ENCODE results near the gene SMC1B.

SMC1B gene

DNA sequence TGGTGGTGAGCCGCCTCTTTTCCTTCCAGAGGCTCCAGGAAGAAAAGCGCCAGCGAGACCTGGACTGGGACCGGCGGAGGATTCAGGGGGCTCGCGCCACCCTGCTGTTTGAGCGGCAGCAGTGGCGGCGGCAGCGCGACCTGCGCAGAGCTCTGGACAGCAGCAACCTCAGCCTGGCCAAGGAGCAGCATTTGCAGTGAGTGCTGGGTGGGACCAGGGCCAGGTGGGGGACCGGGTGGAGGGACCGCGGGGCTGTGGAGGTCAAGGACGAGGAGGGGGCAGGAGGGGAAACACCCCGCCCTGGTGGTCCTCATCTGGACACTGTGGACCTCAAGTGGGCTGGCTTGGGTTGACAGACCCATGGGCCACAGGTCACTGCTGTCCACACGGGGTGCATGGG, 17.5 kb upstream of the SMC1B start:
- peaks cover 26 to 31% of the 10 kb centered on the region in 2 donors for H3K4me1 Mint-ChIP-seq
- peaks cover 13 to 23% of the 10 kb centered on the region in 2 donors for H3K27me3 Mint-ChIP-seq
- no peak for ATAC-seq (replicated peaks)
- DNase-seq = no peak
- H3K9me3 Mint-ChIP-seq = peaks cover 2 to 8% of the 10 kb centered on the region in 2 donors
- H3K27ac Mint-ChIP-seq = no peak overlapping the region
- no peak overlapping the region for H3K4me3 Mint-ChIP-seq
- H3K36me3 Mint-ChIP-seq = peaks cover 4 to 5% of the 10 kb centered on the region in 2 donors

DNA sequence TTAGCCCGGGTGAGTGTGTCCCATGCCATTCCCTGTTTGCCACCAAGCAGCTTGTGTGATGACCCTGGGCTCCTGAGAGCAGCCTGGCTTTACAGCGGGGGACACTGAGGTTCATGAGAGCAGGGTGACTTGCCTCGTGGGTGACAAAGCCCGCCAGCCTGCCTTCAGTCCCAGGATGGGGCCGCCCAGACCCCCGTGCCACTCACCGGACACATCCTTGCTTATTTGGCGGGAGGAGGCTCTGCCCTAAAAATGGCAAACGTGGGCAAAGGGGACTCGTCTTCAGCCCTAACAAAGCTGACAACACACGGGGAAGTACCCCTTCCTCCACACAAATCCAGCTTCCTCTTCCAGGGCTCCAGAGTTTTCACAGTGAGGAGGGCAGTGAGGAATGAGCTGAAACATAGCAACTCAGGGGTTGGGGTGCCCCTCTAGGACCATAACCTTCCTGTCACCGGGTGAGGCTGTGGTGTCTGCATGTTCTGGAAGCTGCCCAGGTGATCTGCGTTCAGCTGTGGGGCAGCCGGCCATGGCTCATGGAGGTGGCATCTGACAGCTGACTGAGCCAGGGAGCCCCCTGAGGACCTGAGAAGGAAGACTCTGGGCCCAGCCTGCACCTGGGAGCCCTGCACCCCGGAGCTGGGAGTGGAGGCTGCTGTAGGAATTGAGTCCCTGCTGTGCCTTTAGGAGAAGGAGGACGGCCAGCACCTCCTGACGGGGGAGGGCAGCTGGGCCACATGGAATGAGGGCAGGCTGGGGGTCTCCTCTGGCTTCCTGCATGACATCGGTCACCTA, 16.8 kb upstream of the SMC1B start:
- DNase-seq = no peak
- ATAC-seq (replicated peaks) = no peak
- peaks cover 4 to 5% of the 10 kb centered on the region in 2 donors for H3K36me3 Mint-ChIP-seq

DNA sequence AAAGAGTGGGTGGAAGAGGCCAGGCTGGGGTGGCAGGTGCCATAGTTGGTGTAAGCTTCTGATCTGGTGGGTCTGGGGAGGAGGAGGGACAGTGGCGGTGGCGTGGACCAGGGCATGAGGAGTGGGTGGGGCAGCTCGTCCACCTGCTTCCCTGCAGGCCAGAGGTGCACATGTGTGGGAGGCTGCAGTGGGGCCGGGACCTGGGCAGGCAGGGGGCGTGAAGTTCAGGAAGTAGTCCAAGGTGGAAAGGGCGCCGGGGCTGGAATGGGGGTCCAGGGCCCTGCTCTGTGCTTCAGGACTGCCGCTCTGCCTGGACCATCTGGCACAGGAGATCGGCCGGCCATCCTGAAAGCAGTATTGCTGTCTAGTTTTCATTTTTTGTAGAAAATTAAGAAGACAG, 16.0 kb upstream of the SMC1B start:
- H3K9me3 Mint-ChIP-seq = peaks cover 2 to 8% of the 10 kb centered on the region in 2 donors
- peaks cover 19 to 21% of the 10 kb centered on the region in 2 donors for H3K4me1 Mint-ChIP-seq
- ATAC-seq (replicated peaks) (no peak), DNase-seq (no peak)
- H3K4me3 Mint-ChIP-seq = peak overlapping the region; percentile 18 to 41
- peak overlapping the region; percentile 3 for H3K27ac Mint-ChIP-seq
- peaks cover 13 to 23% of the 10 kb centered on the region in 2 donors for H3K27me3 Mint-ChIP-seq
- H3K36me3 Mint-ChIP-seq = peaks cover 4 to 5% of the 10 kb centered on the region in 2 donors

More for the DNA sequence above, 16.8 kb upstream of the SMC1B start:
- Mint-ChIP-seq H3K4me1 (peaks cover 20 to 24% of the 10 kb centered on the region in 2 donors), H3K9me3 (peaks cover 2 to 8% of the 10 kb centered on the region in 2 donors), H3K4me3 (no peak overlapping the region), H3K27me3 (peaks cover 13 to 23% of the 10 kb centered on the region in 2 donors), H3K27ac (no peak overlapping the region)

DNA sequence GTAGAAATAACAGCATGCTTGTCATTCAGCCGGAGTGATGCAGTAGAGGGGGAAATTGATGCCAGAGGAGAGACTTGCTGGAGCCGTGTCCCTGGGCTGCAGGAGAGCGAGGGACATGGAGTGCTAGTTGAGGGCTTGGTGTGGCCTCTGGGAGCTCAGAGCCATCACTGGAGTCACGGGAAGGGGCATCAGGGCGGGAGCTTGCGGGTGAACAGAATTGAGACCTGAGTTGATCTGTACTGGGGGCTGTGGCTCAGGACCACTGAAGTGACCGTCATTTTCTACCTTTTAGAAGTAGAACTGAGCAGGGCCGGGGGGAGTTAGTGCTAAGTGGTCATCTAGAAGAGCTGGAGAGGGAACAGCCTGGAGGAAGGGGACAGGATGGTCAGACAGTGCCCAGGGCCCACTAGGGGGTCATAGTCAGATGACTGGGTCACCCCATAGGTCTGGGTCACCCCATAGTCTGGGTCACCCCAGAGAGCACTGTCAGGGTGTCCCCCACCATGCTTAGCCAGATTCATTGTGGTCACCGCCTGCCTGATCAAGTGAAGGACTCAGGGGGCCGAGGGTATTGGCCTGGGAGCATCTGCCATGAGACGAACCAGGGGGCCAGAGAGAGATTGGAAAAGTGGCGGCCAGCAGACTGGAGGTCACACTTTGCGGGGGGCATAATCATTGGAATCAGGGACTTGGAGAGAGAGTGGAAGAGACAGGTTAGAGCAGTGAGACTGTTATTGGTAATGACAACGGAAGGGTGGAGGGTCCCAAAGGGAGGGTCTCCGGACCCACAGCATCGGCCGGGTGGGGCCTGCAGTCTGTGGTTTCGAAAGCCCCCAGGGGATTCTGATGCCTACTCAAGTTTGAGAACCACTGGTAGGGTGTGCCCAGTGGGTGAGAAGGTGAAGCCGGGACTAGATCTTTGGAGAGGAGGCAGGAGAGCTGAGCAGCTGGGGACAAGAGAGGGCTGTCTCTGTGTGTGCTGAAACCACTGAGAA, 15.3 kb upstream of the SMC1B start:
- H3K27me3 Mint-ChIP-seq = peaks cover 13 to 23% of the 10 kb centered on the region in 2 donors
- peaks cover 2 to 8% of the 10 kb centered on the region in 2 donors for H3K9me3 Mint-ChIP-seq
- peaks cover 4 to 5% of the 10 kb centered on the region in 2 donors for H3K36me3 Mint-ChIP-seq
- ATAC-seq (replicated peaks) = no peak
- H3K4me3 Mint-ChIP-seq = peak overlapping the region; percentile 18 to 41
- peaks cover 19 to 21% of the 10 kb centered on the region in 2 donors for H3K4me1 Mint-ChIP-seq
- peak overlapping the region; percentile 66 for H3K27ac Mint-ChIP-seq
- DNase-seq = no peak

DNA sequence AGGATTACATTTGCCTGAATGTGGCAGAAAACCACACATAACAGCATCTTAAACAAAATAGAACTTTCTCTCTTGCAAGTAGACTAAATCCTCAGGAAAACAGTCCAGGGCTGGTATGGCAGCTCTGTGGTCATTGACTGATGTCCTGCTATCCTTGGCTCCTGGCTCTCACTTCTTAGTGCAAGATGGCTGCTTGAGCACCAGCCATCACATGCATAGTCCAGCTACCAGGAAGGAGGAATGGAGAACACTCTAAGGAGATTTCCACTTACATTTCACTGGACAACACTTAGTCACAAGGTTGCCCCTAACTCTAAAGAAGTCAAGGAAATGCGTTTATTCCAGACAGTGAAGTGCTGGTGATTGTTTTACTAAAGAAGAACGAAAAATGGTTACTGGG, 13.7 kb upstream of the SMC1B start:
- Mint-ChIP-seq H3K27me3 (peaks cover 13 to 23% of the 10 kb centered on the region in 2 donors), H3K9me3 (peaks cover 2 to 8% of the 10 kb centered on the region in 2 donors), H3K4me1 (peaks cover 19 to 21% of the 10 kb centered on the region in 2 donors), H3K36me3 (peaks cover 4 to 5% of the 10 kb centered on the region in 2 donors), H3K4me3 (no peak overlapping the region), H3K27ac (no peak overlapping the region)
- ATAC-seq (replicated peaks) = no peak
- DNase-seq = no peak

DNA sequence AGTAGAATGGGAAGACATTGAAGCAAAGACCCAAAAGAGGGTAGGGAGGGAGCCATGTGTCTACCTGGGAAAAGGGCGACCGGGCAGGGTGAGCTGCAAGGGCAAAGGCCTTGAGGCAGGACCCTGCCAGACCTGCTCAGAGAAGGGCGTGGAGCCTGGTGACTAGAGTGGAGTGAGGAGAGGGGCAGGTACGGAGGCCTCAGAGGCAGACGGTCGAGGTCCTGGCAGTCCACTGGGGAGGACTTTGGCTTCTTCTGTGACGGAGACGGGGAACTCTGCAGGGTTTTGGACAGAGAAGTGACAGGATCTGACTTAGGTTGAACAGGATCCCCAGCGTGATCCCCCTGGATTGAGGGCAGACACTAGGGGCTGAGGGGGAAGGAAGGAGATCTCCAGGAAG, 13.0 kb upstream of the SMC1B start:
- peaks cover 4 to 5% of the 10 kb centered on the region in 2 donors for H3K36me3 Mint-ChIP-seq
- H3K4me1 Mint-ChIP-seq = peaks cover 22 to 29% of the 10 kb centered on the region in 2 donors
- H3K27ac Mint-ChIP-seq = no peak overlapping the region
- H3K4me3 Mint-ChIP-seq = no peak overlapping the region
- H3K27me3 Mint-ChIP-seq = peaks cover 13 to 23% of the 10 kb centered on the region in 2 donors
- H3K9me3 Mint-ChIP-seq = peaks cover 2 to 8% of the 10 kb centered on the region in 2 donors
- ATAC-seq (replicated peaks) (no peak), DNase-seq (no peak)

DNA sequence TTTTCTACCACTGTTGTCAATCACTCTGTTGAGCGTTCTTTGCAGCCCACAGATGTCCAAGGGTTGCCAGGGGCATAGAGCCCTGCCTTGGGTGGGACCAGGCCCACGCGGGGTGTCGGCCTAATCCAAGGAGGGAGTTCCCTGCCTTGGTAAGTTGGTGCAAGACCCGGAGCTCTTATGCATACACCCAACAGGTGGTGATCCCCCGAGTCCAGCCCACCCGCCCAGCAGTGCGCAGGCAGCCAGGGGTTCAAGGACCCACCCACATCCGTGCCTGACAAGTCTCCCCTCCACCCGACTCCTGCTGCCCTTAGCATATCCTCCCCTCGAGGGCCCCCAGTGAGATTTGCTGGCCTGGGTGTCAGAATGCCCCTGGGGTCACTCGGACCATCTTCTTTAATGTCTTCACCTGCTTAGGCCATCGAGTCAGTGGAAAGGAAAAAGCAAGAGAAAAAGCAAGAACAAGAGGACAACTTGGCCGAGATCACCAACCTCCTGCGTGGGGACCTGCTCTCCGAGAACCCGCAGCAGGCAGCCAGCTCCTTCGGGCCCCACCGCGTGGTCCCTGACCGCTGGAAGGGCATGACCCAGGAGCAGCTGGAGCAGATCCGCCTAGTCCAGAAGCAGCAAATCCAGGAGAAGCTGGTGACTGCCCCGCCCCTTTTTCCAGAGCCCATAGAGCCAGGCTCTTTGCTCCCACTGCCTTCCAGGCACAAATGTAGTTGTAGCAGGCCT, 12.3 kb upstream of the SMC1B start:
- H3K27ac Mint-ChIP-seq = no peak overlapping the region
- ATAC-seq (replicated peaks) = no peak
- H3K36me3 Mint-ChIP-seq = peaks cover 4 to 5% of the 10 kb centered on the region in 2 donors
- no peak overlapping the region for H3K4me3 Mint-ChIP-seq
- peaks cover 22 to 29% of the 10 kb centered on the region in 2 donors for H3K4me1 Mint-ChIP-seq
- no peak for DNase-seq
- H3K27me3 Mint-ChIP-seq = peaks cover 13 to 24% of the 10 kb centered on the region in 2 donors
- H3K9me3 Mint-ChIP-seq = peaks cover 2 to 8% of the 10 kb centered on the region in 2 donors

DNA sequence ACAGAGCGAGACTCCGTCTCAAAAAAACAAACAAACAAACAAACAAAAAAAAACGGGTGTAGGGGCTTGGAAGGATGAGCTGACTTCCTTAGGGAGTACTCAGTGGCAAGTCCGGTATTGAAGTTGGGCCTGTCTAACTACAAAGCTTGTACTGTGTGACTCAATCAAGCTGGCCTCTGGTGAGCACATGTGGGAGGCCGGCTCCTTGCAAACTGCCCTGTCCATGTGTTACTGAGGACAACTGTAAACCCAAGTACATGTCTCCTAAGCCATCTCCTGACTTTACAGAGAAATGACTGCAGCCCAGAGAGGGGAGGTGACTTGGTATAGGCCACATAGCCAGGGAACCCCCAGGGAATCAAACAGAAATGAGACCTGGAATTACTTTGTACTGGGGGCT, 11.7 kb upstream of the SMC1B start:
- Mint-ChIP-seq H3K4me3 (no peak overlapping the region), H3K9me3 (peaks cover 2 to 8% of the 10 kb centered on the region in 2 donors), H3K36me3 (peaks cover 4 to 5% of the 10 kb centered on the region in 2 donors), H3K27me3 (peaks cover 13 to 29% of the 10 kb centered on the region in 2 donors), H3K4me1 (peaks cover 22 to 29% of the 10 kb centered on the region in 2 donors), H3K27ac (no peak overlapping the region)
- DNase-seq (no peak), ATAC-seq (replicated peaks) (no peak)

DNA sequence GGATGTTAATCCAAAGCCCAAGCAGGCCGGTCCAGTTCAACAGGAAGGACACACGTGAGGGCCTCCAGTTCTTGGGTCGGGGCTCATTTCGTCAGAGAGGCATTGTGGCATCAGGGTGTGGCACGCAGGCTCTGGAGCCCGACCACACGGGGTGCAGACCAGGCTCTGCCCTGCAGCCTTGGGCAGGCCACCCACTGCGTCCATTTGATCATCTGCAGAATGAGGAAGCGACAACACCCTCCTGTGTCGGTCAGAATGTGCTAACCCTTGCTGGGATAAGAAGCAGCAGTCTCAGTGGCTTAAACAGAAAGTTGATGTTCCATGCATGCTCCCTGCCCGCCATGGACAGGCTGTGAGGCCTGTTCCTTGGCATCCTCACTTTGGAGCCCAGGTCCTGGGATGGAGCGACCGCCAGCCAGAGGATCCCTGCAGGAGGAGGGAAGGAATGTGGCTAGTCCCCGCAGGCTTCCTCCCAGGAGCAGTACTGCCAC, 10.9 kb upstream of the SMC1B start:
- peaks cover 2 to 8% of the 10 kb centered on the region in 2 donors for H3K9me3 Mint-ChIP-seq
- H3K27me3 Mint-ChIP-seq = peaks cover 11 to 29% of the 10 kb centered on the region in 2 donors
- H3K27ac Mint-ChIP-seq = no peak overlapping the region
- no peak for DNase-seq
- H3K4me3 Mint-ChIP-seq = no peak overlapping the region
- no peak for ATAC-seq (replicated peaks)
- H3K36me3 Mint-ChIP-seq = peaks cover 4 to 5% of the 10 kb centered on the region in 2 donors
- H3K4me1 Mint-ChIP-seq = peaks cover 18 to 24% of the 10 kb centered on the region in 2 donors

DNA sequence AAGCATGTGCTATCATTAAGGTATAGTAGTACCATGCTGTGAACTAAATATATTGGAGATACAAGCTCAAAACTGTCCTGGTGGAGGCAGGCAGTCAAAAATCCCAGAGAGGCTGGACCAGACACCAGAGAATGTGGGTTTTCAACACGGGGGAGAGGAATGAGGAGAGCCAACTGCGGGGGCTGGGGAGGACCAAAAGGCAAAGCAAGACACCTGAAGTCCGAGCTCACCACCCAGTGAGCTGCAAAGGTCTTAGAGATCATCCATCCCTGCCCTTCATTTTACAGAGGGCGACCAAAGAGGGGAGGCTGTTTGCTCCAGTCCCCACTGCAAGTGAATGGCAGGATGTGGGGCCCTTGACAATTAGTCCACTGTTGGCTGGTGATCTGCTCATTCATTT, 10.1 kb upstream of the SMC1B start:
- ATAC-seq (replicated peaks) (no peak), DNase-seq (no peak)
- H3K27ac Mint-ChIP-seq = no peak overlapping the region
- H3K9me3 Mint-ChIP-seq = peaks cover 2 to 8% of the 10 kb centered on the region in 2 donors
- peaks cover 4 to 5% of the 10 kb centered on the region in 2 donors for H3K36me3 Mint-ChIP-seq
- H3K4me1 Mint-ChIP-seq = peaks cover 12 to 16% of the 10 kb centered on the region in 2 donors
- H3K27me3 Mint-ChIP-seq = peaks cover 4 to 30% of the 10 kb centered on the region in 2 donors
- no peak overlapping the region for H3K4me3 Mint-ChIP-seq

DNA sequence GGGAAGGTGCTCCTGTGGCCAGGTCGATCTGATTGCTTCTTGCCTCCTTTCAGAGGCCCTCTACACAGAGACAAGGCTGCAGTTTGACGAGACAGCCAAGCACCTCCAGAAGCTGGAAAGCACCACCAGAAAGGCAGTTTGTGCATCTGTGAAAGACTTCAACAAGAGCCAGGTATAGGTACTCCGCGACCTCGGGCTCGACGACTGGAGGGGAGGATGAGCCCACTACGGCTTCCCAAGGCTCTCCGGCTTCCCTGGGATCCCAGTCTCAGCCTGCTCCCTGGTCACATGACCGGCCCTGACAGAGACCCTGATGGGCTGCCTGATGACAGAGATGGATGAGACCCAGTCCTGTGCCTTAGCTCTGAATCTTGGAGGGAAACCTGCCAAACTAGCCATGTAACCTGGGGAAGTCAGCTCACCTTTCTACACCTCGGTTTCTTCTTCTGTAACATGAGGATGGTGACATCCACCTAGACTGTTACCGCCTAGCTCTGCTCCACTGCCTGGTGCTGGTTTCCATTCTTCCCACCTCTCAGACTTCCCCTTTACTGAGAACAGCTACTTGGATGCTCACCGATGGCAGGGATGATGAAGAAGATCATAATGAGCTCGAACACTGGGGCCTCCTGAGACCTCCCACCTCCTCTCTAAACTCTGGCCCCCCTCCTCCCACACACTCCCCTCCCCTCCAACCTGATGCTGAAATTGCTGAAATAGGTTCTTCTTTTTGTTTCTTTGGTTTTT, 9.0 kb upstream of the SMC1B start:
- Mint-ChIP-seq H3K4me3 (no peak overlapping the region), H3K27ac (no peak overlapping the region), H3K27me3 (peaks cover 0 to 23% of the 10 kb centered on the region in 2 donors), H3K9me3 (peaks cover 2 to 8% of the 10 kb centered on the region in 2 donors), H3K4me1 (peaks cover 6 to 8% of the 10 kb centered on the region in 2 donors), H3K36me3 (peaks cover 4 to 5% of the 10 kb centered on the region in 2 donors)
- ATAC-seq (replicated peaks) (peak in 1 of 2 donors; percentile 18), DNase-seq (no peak)

DNA sequence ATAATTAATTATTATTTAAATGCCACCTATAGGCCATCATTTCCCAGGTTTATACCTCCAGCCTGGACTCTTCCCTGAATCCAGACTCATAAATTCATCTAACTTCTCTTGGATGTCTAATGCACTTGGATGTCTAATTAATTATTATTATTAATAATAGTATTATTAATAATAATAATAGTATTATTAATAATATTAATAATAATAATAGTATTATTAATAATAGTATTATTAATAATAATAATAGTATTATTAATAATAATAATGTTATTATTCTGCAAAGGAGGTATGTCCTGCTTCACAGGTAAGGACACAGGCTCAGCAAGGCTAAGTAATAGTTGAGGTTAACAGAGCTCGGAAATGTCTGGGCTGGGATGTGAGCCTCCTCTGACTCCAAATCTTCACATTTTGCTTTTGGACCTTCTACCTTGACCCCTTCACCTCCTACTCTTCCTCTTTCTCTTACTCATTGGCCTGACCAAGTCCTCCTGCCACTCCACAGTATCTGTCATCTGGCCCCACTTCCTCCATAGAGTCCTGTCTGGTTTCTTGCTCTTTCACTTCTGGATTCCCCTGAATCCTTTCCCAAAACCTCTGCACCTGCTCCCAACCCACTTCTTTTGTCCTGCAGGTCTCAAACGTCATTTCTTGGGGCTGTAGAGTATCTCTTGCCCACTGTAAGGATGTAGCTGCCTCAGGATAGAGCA, 8.1 kb upstream of the SMC1B start:
- no peak for DNase-seq
- peak; percentile 57 to 62 for ATAC-seq (replicated peaks)
- peaks cover 6 to 8% of the 10 kb centered on the region in 2 donors for H3K4me1 Mint-ChIP-seq
- peaks cover 0 to 4% of the 10 kb centered on the region in 2 donors for H3K9me3 Mint-ChIP-seq
- H3K36me3 Mint-ChIP-seq = peaks cover under 1 to 3% of the 10 kb centered on the region in 2 donors
- H3K4me3 Mint-ChIP-seq = peak overlapping the region in 1 of 2 donors; percentile 1
- peaks cover 0 to 19% of the 10 kb centered on the region in 2 donors for H3K27me3 Mint-ChIP-seq
- H3K27ac Mint-ChIP-seq = peak overlapping the region; percentile 11

Measured in stimulated activated naive B cell treated with anti-CD40 and anti-IgM and Interleukin-4, amounts not matched to agents 10 μg/mL and 1 μg/mL and 100 μg/mL, for 72 hours (primary cell).